ENCODE results near the gene RNASE11. TPM values are rescaled to one million over a fixed set of nuclear protein-coding genes. Genes with fewer than 3 reads are reported as not detected.

RNASE11 gene
- total and polyA plus RNA-seq, 10 of the 15 experiments (the other 5 are each of a cell fraction or from before 2014, with no cell fraction given): not detected

GRCh38 chr14:20622816-20623291 lies 35.1 kb upstream of the RNASE11 start:
- no peak for DNase-seq (ENCODE audit: low read depth, low spot score)
- H3K27ac ChIP-seq (ENCODE audit: control insufficient read depth, insufficient read depth): no peak overlapping the region
- no peaks in the 10 kb centered on the region for H4K20me1 ChIP-seq (ENCODE audit: control insufficient read depth, insufficient read depth)
- H3K79me2 ChIP-seq (ENCODE audit: control insufficient read depth, insufficient read depth, low read length): no peaks in the 10 kb centered on the region
- no peaks in the 10 kb centered on the region for H3K36me3 ChIP-seq (ENCODE audit: control insufficient read depth in 2 of 2, insufficient read depth in 2 of 2, low read length in 1 of 2)
- intact Hi-C loops (cut with micrococcal nuclease; ENCODE audit: unreplicated experiment) (no loop called here), in situ Hi-C loops (cut with MboI) (no loop called here)
- peak overlapping the region; percentile 74 for H3K4me2 ChIP-seq (ENCODE audit: control insufficient read depth, insufficient read depth)
- TF ChIP-seq HDAC2 (IDR thresholded peaks at IDR 0.05): no peak
- 0 out of 2 replicates have a peak, but pooled peaks have one; percentile 32 for TF ChIP-seq DPF2 (IDR thresholded peaks at IDR 0.05)
- TF ChIP-seq PAX5 (IDR thresholded peaks at IDR 0.05; ENCODE audit: borderline replicate concordance, low read depth, low read length): peak; percentile 45; the same call in 1 of the 2 replicates
- TF ChIP-seq EGR1 (IDR thresholded peaks at IDR 0.05; ENCODE audit: borderline replicate concordance in 1 of 2, low read depth in 2 of 2, low read length in 2 of 2): peak in 1 of 2 experiments; percentile 46; a peak in 1 of 3 replicates
- no peak for TF ChIP-seq SMAD5 (IDR thresholded peaks at IDR 0.05; ENCODE audit: low read depth)
- H3K4me3 ChIP-seq: peak overlapping the region; percentile 52; the same call in 1 of the 2 replicates
- H3K9me3 ChIP-seq (replicated peaks; ENCODE audit: control insufficient read depth, insufficient read depth, low read length): no peaks in the 10 kb centered on the region
- ChIA-PET SMC1A (ENCODE audit: uncharacterized antibody, unreplicated experiment) (interaction anchor here (1.4 to 3.7 kb wide), 8 partner anchors 9 to 295 kb away, joined by 3 to 26 read pairs (median 8); no protein-coding TSS in a partner anchor), POLR2A (interaction anchor here (1.0 to 1.6 kb wide), 3 partner anchors 9 to 59 kb away, joined by 3 to 4 read pairs (median 3); no protein-coding TSS in a partner anchor), RAD21 (ENCODE audit: unreplicated experiment) (interaction anchor here (0.6 to 2.9 kb wide), 9 partner anchors 8 to 129 kb away, joined by 3 to 17 read pairs (median 5); partner anchors contain the start of gene RNASE4), CTCF (interaction anchor here (1.1 to 3.6 kb wide), 6 partner anchors 9 to 289 kb away, joined by 3 to 21 read pairs (median 9); partner anchors contain the start of gene CCNB1IP1)
- ATAC-seq: peak; percentile 19
- H3K9ac ChIP-seq (ENCODE audit: control insufficient read depth, insufficient read depth, low read length): peak overlapping the region; percentile 36; the same call in 1 of the 2 replicates
- peak overlapping the region; percentile 48 for H2AFZ ChIP-seq (ENCODE audit: control insufficient read depth, low read depth, low read length)
- 11% methylated on average over 29 of the region's 29 CpGs for WGBS (ENCODE audit: insufficient coverage, insufficient replicate concordance, low lambda C conversion rate, missing lambda C conversion rate)
- H3K4me1 ChIP-seq (ENCODE audit: control insufficient read depth, insufficient read depth, low read length): peaks cover 31% of the 10 kb centered on the region
- BruUV-seq (replicated peaks): no TSS peak
- no peaks in the 10 kb centered on the region; a peak in 2 of 4 replicates for H3K27me3 ChIP-seq (replicated peaks in 1 of 2; ENCODE audit: control insufficient read depth in 2 of 2, insufficient read depth in 2 of 2, low read length in 1 of 2)
- FAIRE-seq: no peak

GRCh38 chr14:20620798-20621478 lies 33.1 kb upstream of the RNASE11 start:
- intact Hi-C loops (cut with micrococcal nuclease; ENCODE audit: unreplicated experiment): no loop called here
- Histone ChIP-seq H3K4me2 (ENCODE audit: control insufficient read depth, insufficient read depth) (no peak overlapping the region), H3K27ac (ENCODE audit: control insufficient read depth, insufficient read depth) (no peak overlapping the region), H3K9me3 (replicated peaks; ENCODE audit: control insufficient read depth, insufficient read depth, low read length) (no peaks in the 10 kb centered on the region), H3K27me3 (replicated peaks in 1 of 2; ENCODE audit: control insufficient read depth in 2 of 2, insufficient read depth in 2 of 2, low read length in 1 of 2) (no peaks in the 10 kb centered on the region), H3K36me3 (ENCODE audit: control insufficient read depth in 2 of 2, insufficient read depth in 2 of 2, low read length in 1 of 2) (no peaks in the 10 kb centered on the region), H3K4me1 (ENCODE audit: control insufficient read depth, insufficient read depth, low read length) (peaks cover 40% of the 10 kb centered on the region), H3K9ac (ENCODE audit: control insufficient read depth, insufficient read depth, low read length) (no peak overlapping the region), H3K79me2 (ENCODE audit: control insufficient read depth, insufficient read depth, low read length) (no peaks in the 10 kb centered on the region), H4K20me1 (ENCODE audit: control insufficient read depth, insufficient read depth) (no peaks in the 10 kb centered on the region), H3K4me3 (no peak overlapping the region), H2AFZ (ENCODE audit: control insufficient read depth, low read depth, low read length) (no peak overlapping the region)
- DNase-seq (ENCODE audit: low read depth, low spot score) (no peak), ATAC-seq (no peak), FAIRE-seq (no peak)
- CTCF ChIA-PET: interaction anchor here (1.1 to 9.0 kb wide), 6 partner anchors 8 to 70 kb away, joined by 3 to 79 read pairs (median 13); partner anchors contain the start of gene RNASE4
- SMC1A ChIA-PET (ENCODE audit: uncharacterized antibody, unreplicated experiment): interaction anchor here (1.7 to 3.7 kb wide), 3 partner anchors 11 to 287 kb away, joined by 3 to 26 read pairs (median 9); no protein-coding TSS in a partner anchor
- RAD21 ChIA-PET (ENCODE audit: unreplicated experiment): no interaction called here
- POLR2A ChIA-PET: no interaction called here
- BruUV-seq (replicated peaks): no TSS peak
- in situ Hi-C loops (cut with MboI): no loop called here
- 60% methylated on average over 2 of the region's 2 CpGs for WGBS (ENCODE audit: insufficient coverage, insufficient replicate concordance, low lambda C conversion rate, missing lambda C conversion rate)
- TF ChIP-seq TCF12 (IDR thresholded peaks at IDR 0.05; ENCODE audit: low read depth, low read length) (no peak), MEF2A (IDR thresholded peaks at IDR 0.05; ENCODE audit: insufficient read depth, low read depth, low read length) (no peak), YBX1 (IDR thresholded peaks at IDR 0.05) (no peak)
- TF ChIP-seq, protein P1, sequence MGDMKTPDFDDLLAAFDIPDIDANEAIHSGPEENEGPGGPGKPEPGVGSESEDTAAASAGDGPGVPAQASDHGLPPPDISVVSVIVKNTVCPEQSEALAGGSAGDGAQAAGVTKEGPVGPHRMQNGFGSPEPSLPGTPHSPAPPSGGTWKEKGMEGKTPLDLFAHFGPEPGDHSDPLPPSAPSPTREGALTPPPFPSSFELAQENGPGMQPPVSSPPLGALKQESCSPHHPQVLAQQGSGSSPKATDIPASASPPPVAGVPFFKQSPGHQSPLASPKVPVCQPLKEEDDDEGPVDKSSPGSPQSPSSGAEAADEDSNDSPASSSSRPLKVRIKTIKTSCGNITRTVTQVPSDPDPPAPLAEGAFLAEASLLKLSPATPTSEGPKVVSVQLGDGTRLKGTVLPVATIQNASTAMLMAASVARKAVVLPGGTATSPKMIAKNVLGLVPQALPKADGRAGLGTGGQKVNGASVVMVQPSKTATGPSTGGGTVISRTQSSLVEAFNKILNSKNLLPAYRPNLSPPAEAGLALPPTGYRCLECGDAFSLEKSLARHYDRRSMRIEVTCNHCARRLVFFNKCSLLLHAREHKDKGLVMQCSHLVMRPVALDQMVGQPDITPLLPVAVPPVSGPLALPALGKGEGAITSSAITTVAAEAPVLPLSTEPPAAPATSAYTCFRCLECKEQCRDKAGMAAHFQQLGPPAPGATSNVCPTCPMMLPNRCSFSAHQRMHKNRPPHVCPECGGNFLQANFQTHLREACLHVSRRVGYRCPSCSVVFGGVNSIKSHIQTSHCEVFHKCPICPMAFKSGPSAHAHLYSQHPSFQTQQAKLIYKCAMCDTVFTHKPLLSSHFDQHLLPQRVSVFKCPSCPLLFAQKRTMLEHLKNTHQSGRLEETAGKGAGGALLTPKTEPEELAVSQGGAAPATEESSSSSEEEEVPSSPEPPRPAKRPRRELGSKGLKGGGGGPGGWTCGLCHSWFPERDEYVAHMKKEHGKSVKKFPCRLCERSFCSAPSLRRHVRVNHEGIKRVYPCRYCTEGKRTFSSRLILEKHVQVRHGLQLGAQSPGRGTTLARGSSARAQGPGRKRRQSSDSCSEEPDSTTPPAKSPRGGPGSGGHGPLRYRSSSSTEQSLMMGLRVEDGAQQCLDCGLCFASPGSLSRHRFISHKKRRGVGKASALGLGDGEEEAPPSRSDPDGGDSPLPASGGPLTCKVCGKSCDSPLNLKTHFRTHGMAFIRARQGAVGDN (IDR thresholded peaks at IDR 0.05): no peak
